Stimulated activated effector memory CD8-positive, alpha-beta T cell treated with anti-CD3 and anti-CD28 coated beads, Interleukin-12 subunit alpha, Interleukin-12 subunit beta, amount 100 ng/mL, for 72 hours (primary cell): Measurements from ENCODE around the gene SPATS1.
"Not testable (repeated sequence)": the region's sequence is repeated elsewhere in the genome, so short reads cannot be mapped to it uniquely, and the experiment has no call there.

ENCODE experiments used
- ATAC-seq: fragments of 150-1000 bp; cut with Tn5 transposase; 2 replicates; pipeline ENCODE4 v1.10.0; 2021
- DNase-seq, 2 donors: peaks; one replicate each; pipeline ENCODE4 v3.0.0; 2021 to 2022; ENCODE audit warnings: low spot score in 2 of 2
- H3K27ac Mint-ChIP-seq: one replicate; pipeline ENCODE4 v1.8.0; 2022; ENCODE audit warnings: mild to moderate bottlenecking, mixed read lengths
- H3K36me3 Mint-ChIP-seq: one replicate; pipeline ENCODE4 v1.8.0; 2022; ENCODE audit warnings: mild to moderate bottlenecking, mixed read lengths
- H3K4me1 Mint-ChIP-seq: one replicate; pipeline ENCODE4 v1.8.0; 2022; ENCODE audit warnings: mixed read lengths
- H3K4me3 Mint-ChIP-seq: one replicate; pipeline ENCODE4 v1.8.0; 2022; ENCODE audit warnings: mild to moderate bottlenecking, mixed read lengths
- H3K9me3 Mint-ChIP-seq: one replicate; pipeline ENCODE4 v1.8.0; 2022; ENCODE audit warnings: mixed read lengths

Gene SPATS1

DNA sequence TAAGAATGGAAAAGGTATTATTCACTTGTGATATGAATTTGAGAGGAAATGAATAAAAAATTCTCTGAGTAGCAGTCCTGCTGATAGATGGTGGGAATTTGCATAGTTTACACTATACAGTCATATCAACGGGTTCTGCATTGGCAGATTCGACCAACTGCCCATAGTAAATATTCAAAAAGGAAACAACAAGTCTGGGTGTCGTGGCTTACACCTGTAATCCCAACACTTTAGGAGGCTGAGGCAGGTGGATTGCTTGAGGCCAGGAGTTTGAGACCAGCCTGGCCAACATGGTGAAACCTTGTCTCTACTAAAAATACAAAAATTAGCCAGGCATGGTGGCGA, 8.2 kb downstream of the SPATS1 start:
- H3K4me3 Mint-ChIP-seq, H3K9me3 Mint-ChIP-seq, DNase-seq, ATAC-seq, H3K36me3 Mint-ChIP-seq, H3K27ac Mint-ChIP-seq, H3K4me1 Mint-ChIP-seq: not testable (repeated sequence)

DNA sequence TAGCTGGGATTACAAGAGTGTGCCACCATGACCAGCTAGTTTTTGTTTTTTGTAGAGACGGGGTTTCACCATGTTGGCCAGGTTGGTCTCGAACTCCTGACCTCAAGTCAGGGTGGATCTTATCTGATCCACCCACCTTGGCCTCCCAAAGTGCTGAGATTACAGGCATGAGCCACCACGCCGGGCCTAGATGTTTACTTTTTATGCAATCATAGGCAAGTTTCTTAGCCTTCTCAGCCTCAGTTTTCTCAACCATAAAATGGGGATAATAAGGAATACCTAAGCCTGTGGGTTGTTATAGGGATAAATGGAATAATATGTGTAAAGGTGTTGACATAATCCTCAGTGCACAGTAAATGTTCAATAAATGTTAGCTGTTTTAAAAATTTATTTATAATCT, 9.8 kb downstream of the SPATS1 start:
- Mint-ChIP-seq H3K4me3 (no peak overlapping the region), H3K9me3 (no peaks in the 10 kb centered on the region), H3K27ac (no peak overlapping the region), H3K36me3 (no peaks in the 10 kb centered on the region), H3K4me1 (no peaks in the 10 kb centered on the region)
- ATAC-seq: no peak
- no peak for DNase-seq

DNA sequence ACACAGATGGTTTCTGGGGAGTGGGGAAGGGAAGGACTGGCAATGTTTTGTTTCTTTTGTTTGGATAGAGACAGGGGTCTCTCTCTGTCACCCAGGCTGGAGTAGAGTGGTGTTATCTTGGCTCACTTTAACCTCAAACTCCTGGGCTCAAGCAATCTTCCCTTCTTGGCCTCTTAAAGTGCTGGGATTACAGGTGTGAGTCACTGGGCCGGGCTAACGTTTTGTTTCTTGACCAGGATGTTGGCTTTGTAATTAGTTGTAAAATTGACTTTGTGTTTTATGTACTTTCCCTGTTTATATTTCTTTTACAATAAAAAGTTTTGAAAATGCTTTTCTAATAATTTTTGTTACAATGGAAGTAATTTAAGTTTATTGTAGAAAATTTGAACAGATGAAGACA, 10.9 kb downstream of the SPATS1 start:
- H3K4me1 Mint-ChIP-seq: no peaks in the 10 kb centered on the region
- no peak overlapping the region for H3K4me3 Mint-ChIP-seq
- no peak for ATAC-seq
- H3K27ac Mint-ChIP-seq: no peak overlapping the region
- no peak for DNase-seq
- no peaks in the 10 kb centered on the region for H3K36me3 Mint-ChIP-seq
- H3K9me3 Mint-ChIP-seq: no peaks in the 10 kb centered on the region

DNA sequence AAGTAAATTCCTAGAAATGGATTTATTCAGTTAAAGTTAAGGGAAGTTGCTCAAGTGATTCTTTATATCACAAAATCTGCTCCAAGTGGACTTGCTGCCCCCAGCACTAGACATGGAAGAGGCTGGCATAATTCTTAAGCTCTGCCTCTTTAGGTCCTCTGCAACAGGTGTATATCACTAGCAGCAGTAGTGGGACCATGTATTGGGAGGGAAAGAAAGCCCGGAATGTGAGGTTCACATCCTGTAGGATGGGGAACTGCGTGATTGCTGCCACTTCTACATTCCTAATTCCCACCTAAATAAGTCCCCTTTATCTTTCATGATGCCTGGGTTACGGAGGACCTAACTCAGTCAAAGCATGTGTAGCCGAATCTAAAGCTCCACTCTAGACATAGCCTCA, 13.2 kb downstream of the SPATS1 start:
- H3K4me1 Mint-ChIP-seq: no peaks in the 10 kb centered on the region
- H3K4me3 Mint-ChIP-seq: no peak overlapping the region
- H3K36me3 Mint-ChIP-seq: no peaks in the 10 kb centered on the region
- no peaks in the 10 kb centered on the region for H3K9me3 Mint-ChIP-seq
- no peak for ATAC-seq
- no peak overlapping the region for H3K27ac Mint-ChIP-seq
- no peak for DNase-seq

DNA sequence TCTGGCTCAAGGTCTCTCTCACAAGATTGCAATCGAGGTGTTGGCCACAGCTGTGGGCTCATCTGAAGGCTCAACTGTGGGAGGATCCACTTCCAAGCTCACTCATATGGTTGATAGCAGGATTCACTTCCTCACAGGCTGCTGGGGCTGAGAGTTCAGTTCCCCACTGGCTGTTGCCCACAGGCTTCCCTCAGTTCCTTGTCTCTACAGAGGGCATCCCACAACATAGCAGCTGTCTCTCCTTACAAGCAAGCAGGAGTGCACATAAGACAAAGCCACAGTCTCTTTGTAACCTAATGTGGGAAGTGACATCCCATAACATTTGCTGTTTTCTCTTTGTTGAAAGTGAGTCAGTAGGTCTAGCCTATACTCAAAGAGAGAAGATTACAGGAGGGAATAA, 14.0 kb downstream of the SPATS1 start:
- DNase-seq (no peak), ATAC-seq (no peak)
- Mint-ChIP-seq H3K27ac (no peak overlapping the region), H3K4me3 (no peak overlapping the region), H3K4me1 (no peaks in the 10 kb centered on the region), H3K36me3 (no peaks in the 10 kb centered on the region), H3K9me3 (no peaks in the 10 kb centered on the region)

DNA sequence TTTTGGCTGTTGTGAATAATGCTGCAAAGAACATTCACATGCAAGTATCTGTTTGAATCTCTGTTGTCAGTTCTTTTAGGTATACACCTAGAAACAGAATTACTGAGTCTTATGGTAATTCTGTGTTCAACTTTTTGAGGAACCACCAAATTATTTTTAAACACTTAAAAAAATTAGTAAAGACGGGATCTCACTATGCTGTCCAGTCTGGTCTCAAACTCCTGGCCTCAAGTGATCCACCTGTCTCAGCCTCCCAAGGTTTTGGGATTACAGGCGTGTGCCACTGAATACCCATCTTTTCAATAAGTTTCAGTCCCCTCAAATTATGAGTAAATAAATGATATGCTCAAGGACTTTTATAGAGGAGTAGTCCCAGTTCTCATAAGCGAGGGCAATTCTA, 17.5 kb downstream of the SPATS1 start:
- no peaks in the 10 kb centered on the region for H3K4me1 Mint-ChIP-seq
- no peak overlapping the region for H3K27ac Mint-ChIP-seq
- no peak overlapping the region for H3K4me3 Mint-ChIP-seq
- H3K36me3 Mint-ChIP-seq: no peaks in the 10 kb centered on the region
- no peaks in the 10 kb centered on the region for H3K9me3 Mint-ChIP-seq
- DNase-seq: no peak
- no peak for ATAC-seq

DNA sequence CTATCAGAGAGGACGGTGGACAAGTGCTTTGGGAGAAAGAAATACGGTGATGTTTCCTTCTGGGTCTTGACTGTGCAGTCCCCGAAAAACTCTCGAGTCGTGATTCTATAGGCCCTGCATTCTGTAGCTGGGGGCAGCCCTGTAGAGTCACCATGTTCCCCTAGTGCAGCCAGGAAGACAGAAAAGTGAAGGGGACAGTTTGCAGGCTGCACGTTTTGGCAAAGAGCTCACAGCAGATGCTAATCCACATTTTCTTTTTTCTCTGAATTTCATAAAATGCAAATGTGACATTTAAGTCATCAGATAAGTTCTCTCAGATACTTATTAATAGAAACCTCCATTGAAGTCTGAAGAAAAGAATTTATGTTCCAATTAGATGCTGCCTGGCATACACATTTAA, 19.5 kb downstream of the SPATS1 start:
- Mint-ChIP-seq H3K27ac (no peak overlapping the region), H3K9me3 (no peaks in the 10 kb centered on the region), H3K4me3 (no peak overlapping the region), H3K36me3 (no peaks in the 10 kb centered on the region), H3K4me1 (no peaks in the 10 kb centered on the region)
- DNase-seq (no peak), ATAC-seq (no peak)

DNA sequence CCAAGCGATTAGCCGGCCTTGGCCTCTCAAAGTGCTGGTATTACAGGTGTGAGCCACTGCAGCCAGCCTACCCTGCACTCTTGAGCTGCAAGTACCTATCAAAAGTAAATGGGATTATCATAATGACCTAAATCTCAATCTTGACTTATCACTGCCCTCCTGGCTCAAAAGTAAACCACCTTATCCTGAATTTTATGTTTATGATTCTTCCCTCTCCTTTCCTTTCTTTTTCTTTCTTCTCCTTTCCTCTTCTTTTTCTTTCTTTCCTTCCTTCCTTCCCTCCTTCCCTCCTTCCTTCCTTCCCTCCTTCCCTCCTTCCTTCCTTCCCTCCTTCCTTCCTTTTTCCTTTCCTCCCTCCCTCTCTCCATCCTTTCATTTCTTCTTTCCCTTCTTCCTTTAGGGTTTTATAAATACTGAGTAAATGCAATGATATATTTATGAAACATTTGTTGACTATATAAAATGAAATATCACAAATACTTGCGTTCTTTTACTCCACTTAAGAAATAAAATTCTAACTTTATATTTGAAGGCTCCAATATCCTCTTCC, 21.0 kb downstream of the SPATS1 start:
- DNase-seq: no peak
- H3K9me3 Mint-ChIP-seq: no peaks in the 10 kb centered on the region
- no peaks in the 10 kb centered on the region for H3K4me1 Mint-ChIP-seq
- H3K36me3 Mint-ChIP-seq: no peaks in the 10 kb centered on the region
- no peak for ATAC-seq
- H3K27ac Mint-ChIP-seq: no peak overlapping the region
- no peak overlapping the region for H3K4me3 Mint-ChIP-seq

DNA sequence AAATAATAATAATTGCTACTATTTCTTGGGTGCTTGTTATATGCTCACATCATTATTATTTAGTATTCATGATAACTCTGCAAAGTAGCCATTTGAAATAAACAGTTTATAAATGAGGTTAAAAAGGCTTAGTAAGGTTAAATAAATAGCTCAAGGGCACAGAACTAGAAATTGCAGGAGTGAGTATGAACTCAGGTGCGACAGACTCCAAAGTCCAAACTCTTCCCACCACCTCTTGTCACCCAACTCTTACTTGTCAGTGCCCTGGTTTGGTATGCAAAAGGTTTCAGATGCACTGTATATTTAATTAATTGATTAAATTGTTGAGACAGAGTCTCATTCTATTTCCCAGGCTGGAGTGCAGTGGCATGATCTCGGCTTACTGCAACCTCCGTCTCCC, 24.3 kb downstream of the SPATS1 start:
- no peak for ATAC-seq
- no peak for DNase-seq
- Mint-ChIP-seq H3K9me3 (no peaks in the 10 kb centered on the region), H3K36me3 (no peaks in the 10 kb centered on the region), H3K4me3 (no peak overlapping the region), H3K4me1 (no peaks in the 10 kb centered on the region), H3K27ac (no peak overlapping the region)

DNA sequence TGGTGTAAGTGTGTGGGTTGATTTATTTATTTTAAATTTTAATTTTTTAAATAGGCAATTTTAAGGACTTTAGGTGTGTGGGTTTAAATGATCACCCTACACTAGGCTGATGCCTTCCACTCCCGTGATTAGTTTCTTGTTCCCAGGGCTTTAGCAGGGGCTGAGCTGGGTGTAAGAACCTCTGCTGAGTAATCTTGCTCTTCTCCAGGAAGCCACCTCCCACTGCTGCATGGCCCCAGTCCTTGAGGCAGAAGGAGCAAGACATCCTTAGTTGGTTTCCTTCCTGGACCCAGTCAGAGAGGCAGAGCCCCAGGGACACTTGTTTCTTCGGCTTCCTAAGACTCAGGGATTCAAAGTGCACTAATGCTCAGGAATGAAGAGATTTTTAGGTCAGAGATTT, 25.2 kb downstream of the SPATS1 start:
- Mint-ChIP-seq H3K4me3 (no peak overlapping the region), H3K4me1 (no peaks in the 10 kb centered on the region), H3K27ac (no peak overlapping the region), H3K36me3 (no peaks in the 10 kb centered on the region), H3K9me3 (no peaks in the 10 kb centered on the region)
- no peak for DNase-seq
- ATAC-seq: no peak

DNA sequence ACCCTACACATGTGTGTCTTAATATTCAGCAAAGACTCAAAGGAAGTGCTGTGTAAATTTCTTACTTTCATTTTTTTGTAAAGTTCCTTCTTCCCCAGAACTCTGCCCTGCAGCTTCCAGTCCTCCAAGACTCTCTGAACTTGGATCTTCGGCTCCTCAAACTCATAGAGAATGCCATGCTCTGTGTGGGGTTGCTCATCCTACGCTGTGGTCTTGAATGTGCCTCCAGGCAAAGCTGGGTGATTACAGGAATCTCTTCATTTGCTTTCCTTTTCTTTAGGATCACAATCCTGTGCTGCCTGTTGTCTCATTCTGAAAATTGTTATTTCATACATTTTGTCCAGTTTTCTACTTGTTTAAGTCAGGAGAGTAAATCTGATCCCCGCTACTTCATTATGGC, 30.6 kb downstream of the SPATS1 start:
- Mint-ChIP-seq H3K27ac (no peak overlapping the region), H3K4me3 (no peak overlapping the region), H3K4me1 (no peaks in the 10 kb centered on the region), H3K9me3 (no peaks in the 10 kb centered on the region), H3K36me3 (no peaks in the 10 kb centered on the region)
- ATAC-seq (no peak), DNase-seq (no peak)

DNA sequence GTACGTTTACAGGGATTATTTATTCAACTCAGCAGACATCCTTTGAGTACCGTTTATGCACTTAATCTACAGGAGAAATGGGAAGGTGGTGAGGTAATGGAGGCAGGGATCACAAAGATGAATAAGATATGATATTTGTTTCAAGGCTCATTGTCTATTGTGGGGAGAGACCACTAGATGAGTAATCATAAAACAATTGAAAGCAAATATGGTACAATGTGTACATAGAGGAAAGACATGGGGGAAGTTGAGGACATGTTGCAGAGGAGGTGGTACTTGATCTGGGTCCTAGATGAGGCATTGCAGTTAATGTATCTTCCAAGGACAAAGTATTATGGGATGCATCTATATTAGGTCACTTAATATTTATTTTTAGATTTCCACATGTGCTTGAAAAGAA, 31.3 kb downstream of the SPATS1 start:
- ATAC-seq (no peak), DNase-seq (no peak)
- Mint-ChIP-seq H3K36me3 (no peaks in the 10 kb centered on the region), H3K9me3 (no peaks in the 10 kb centered on the region), H3K4me1 (no peaks in the 10 kb centered on the region), H3K4me3 (no peak overlapping the region), H3K27ac (no peak overlapping the region)

DNA sequence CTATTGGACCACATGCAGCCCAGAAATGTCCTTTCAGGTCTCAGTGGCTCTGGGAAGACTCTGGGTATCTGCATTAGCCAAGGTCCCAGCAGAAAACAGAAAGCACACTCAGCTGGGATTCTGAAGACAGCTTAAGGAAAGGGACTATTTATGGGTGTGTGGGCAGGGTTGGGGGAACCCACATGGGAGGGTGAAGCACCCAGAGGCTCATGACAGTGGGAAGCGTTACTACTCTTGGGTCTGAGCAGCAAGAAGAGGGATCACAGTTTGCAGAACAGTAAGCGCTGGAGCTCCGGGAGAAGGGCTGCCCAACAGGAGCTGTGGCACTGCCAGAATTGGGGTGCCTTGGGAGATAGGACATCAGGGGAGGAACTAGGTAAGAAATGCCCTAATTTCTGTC, 32.6 kb downstream of the SPATS1 start:
- no peak for DNase-seq
- H3K27ac Mint-ChIP-seq: no peak overlapping the region
- no peaks in the 10 kb centered on the region for H3K9me3 Mint-ChIP-seq
- no peak for ATAC-seq
- no peaks in the 10 kb centered on the region for H3K4me1 Mint-ChIP-seq
- no peak overlapping the region for H3K4me3 Mint-ChIP-seq
- H3K36me3 Mint-ChIP-seq: no peaks in the 10 kb centered on the region

DNA sequence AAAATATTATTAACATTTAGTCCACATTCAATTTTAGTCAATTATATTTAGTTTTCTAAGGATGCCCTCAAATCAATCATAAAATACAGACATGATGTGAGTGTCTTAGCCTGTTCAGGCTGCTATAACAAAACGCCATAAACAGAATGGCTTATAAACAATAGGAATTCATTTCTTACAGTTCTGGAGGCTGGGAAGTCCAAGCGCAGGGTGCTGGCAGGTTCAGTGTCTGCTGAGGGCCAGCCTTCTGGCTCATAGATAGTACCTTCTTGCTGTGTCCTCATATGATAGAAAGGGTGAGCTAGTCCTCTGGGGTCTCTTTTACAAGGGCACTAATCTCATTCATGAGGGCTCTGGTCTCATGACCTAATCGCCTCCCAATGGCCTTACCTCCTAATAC, 35.0 kb downstream of the SPATS1 start:
- Mint-ChIP-seq H3K4me1 (no peaks in the 10 kb centered on the region), H3K4me3 (no peak overlapping the region), H3K9me3 (no peaks in the 10 kb centered on the region), H3K27ac (no peak overlapping the region), H3K36me3 (no peaks in the 10 kb centered on the region)
- DNase-seq: no peak
- no peak for ATAC-seq

DNA sequence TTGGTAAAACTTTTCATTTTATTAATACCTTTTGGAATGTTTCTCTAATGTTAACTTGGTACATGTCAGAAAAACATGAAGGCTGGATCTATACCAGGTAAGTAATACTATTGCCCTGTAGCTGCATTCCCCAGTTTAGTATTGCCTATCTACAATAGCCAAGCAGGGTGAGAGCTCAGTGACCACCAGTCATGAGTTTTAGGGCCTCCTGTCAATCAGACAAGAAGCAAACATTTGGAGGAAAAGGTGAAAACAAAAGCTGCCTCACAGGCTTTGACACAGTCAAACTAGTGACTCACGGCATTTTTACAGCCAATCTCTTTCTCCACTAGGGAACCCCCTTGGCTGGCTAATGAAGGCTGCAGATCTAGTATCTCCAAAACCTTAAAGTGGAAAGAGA, 35.5 kb downstream of the SPATS1 start:
- ATAC-seq: no peak
- Mint-ChIP-seq H3K36me3 (no peaks in the 10 kb centered on the region), H3K4me3 (no peak overlapping the region), H3K27ac (no peak overlapping the region), H3K9me3 (no peaks in the 10 kb centered on the region), H3K4me1 (no peaks in the 10 kb centered on the region)
- DNase-seq: no peak

DNA sequence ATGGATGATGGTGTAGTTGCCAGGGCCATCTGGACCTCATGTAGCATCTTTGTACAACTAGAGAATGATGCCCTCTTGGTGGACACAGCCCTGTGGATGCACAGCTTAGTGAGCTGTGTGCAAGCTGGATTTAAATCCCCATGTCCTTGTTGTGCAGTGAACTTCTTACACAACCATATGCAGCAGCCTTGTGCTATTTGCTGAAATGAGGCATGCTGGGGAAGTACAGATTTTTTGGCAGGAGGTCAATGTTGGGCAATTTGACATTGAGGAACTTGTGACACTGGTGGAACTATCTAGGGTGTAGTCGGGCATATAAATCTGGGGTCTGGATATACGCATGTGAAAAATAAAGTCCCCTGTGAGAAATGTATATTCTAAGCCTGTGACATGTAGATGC, 39.3 kb downstream of the SPATS1 start:
- H3K4me3 Mint-ChIP-seq: no peak overlapping the region
- no peak overlapping the region for H3K27ac Mint-ChIP-seq
- H3K9me3 Mint-ChIP-seq: no peaks in the 10 kb centered on the region
- DNase-seq (no peak), ATAC-seq (no peak)
- peaks cover 5% of the 10 kb centered on the region for H3K36me3 Mint-ChIP-seq
- H3K4me1 Mint-ChIP-seq: peaks cover 6% of the 10 kb centered on the region

DNA sequence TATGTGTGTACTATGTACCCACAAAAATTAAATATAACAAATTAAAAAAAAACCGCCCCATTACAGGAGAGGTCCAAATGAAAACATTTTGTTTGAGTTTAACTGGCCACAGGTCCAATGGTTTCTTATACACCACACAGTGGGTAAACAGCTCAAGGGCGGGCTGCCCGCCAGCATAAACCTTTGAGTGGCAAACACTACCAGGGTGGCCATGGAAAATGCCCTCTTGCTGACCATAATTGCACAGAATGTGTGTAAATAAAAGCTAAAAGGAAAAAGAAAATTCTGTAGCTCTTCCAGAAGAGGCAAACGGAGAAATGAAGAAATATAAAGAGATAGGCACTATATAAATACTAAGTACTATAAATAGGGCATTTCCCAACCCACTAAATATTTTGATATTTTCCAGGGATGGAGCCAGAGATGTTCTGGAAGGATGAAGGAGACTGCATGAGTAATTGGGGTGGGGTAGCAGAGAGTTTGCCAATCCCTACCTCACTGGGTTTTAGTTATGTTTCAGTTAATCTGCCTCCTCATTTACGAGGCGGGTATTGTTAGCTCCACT, 44.0 kb downstream of the SPATS1 start:
- DNase-seq (no peak), ATAC-seq (no peak)
- H3K27ac Mint-ChIP-seq: peak overlapping the region; percentile 92
- peaks cover 36% of the 10 kb centered on the region for H3K4me1 Mint-ChIP-seq
- H3K4me3 Mint-ChIP-seq: peak overlapping the region; percentile 86
- peaks cover 48% of the 10 kb centered on the region for H3K36me3 Mint-ChIP-seq
- no peaks in the 10 kb centered on the region for H3K9me3 Mint-ChIP-seq
